H9 (cell line): ENCODE results near the gene FOLR1. TPM values are rescaled to one million over a fixed set of nuclear protein-coding genes. Genes with fewer than 3 reads are reported as not detected.

Experiments
- DNase-seq: peaks from one replicate; pipeline ENCODE4 v3.0.0-alpha.2; 2017
- H2AFZ ChIP-seq: one replicate; pipeline ENCODE4 v1.6.1; 2013; ENCODE audit warnings: mild to moderate bottlenecking, low read length, control low read depth, moderate library complexity
- H2AK5ac ChIP-seq: 2 replicates; pipeline ENCODE4 v1.6.1; 2013; ENCODE audit warnings: low read length, control low read depth, mixed read lengths; ENCODE audit not compliant: insufficient read length
- H2BK120ac ChIP-seq: one replicate; pipeline ENCODE4 v1.6.1; 2013; ENCODE audit warnings: low read depth, mild to moderate bottlenecking, low read length, control low read depth, inconsistent platforms; ENCODE audit not compliant: poor library complexity, severe bottlenecking
- H2BK12ac ChIP-seq: 2 replicates; pipeline ENCODE4 v1.6.1; 2013; ENCODE audit warnings: low read length, control low read depth, mixed read lengths, low read depth; ENCODE audit not compliant: insufficient read length
- H2BK15ac ChIP-seq: 2 replicates; pipeline ENCODE4 v1.6.1; 2013; ENCODE audit warnings: low read depth, low read length, control low read depth
- H2BK20ac ChIP-seq: one replicate; pipeline ENCODE4 v1.6.1; 2013; ENCODE audit warnings: low read depth, mild to moderate bottlenecking, low read length, control low read depth, inconsistent platforms; ENCODE audit not compliant: poor library complexity, severe bottlenecking
- H2BK5ac ChIP-seq: 2 replicates; pipeline ENCODE4 v1.6.1; 2013; ENCODE audit warnings: low read length, control low read depth, mixed read lengths; ENCODE audit not compliant: insufficient read length
- H3K14ac ChIP-seq: 2 replicates; pipeline ENCODE4 v1.6.1; 2013; ENCODE audit warnings: low read length, control low read depth; ENCODE audit not compliant: insufficient read depth
- H3K18ac ChIP-seq: 2 replicates; pipeline ENCODE4 v1.6.1; 2013; ENCODE audit warnings: low read depth, mild to moderate bottlenecking, mixed read lengths, low read length, control low read depth; ENCODE audit not compliant: insufficient read length
- H3K23ac ChIP-seq: 2 replicates; pipeline ENCODE4 v1.6.1; 2013; ENCODE audit warnings: low read length, control low read depth, mixed read lengths, low read depth; ENCODE audit not compliant: insufficient read length
- H3K23me2 ChIP-seq: 2 replicates; pipeline ENCODE4 v1.6.1; 2013; ENCODE audit warnings: low read depth, mild to moderate bottlenecking, mixed read lengths, low read length, control low read depth; ENCODE audit not compliant: insufficient read length, poor library complexity, severe bottlenecking
- H3K27ac ChIP-seq: 2 replicates; pipeline ENCODE4 v1.5.1; 2013; ENCODE audit warnings: low read length, control low read depth, mixed read lengths, low read depth; ENCODE audit not compliant: insufficient read length
- H3K27me3 ChIP-seq: 2 replicates; pipeline ENCODE4 v1.6.1; 2013; ENCODE audit warnings: low read length, control low read depth, inconsistent platforms; ENCODE audit not compliant: insufficient read depth
- H3K4ac ChIP-seq: 2 replicates; pipeline ENCODE4 v1.6.1; 2013; ENCODE audit warnings: low read depth, mild to moderate bottlenecking, control low read depth, inconsistent platforms, low read length, moderate library complexity
- H3K4me1 ChIP-seq: 2 replicates; pipeline ENCODE4 v1.6.1; 2013; ENCODE audit warnings: low read length, control low read depth, inconsistent platforms; ENCODE audit not compliant: insufficient read depth
- H3K4me2 ChIP-seq: 2 replicates; pipeline ENCODE4 v1.6.1; 2013; ENCODE audit warnings: low read length, control low read depth, mixed read lengths; ENCODE audit not compliant: insufficient read length, insufficient read depth
- H3K56ac ChIP-seq: 2 replicates; pipeline ENCODE4 v1.6.1; 2013; ENCODE audit warnings: low read depth, mild to moderate bottlenecking, mixed read lengths, low read length, control low read depth; ENCODE audit not compliant: insufficient read length
- H3K79me1 ChIP-seq: 2 replicates; pipeline ENCODE4 v1.6.1; 2013; ENCODE audit warnings: low read depth, mild to moderate bottlenecking, moderate library complexity, low read length, control low read depth, inconsistent platforms; ENCODE audit not compliant: insufficient read depth, poor library complexity, severe bottlenecking
- H3K79me2 ChIP-seq: 2 replicates; pipeline ENCODE4 v1.6.1; 2013; ENCODE audit warnings: low read length, control low read depth, inconsistent platforms; ENCODE audit not compliant: insufficient read depth
- H3K9ac ChIP-seq: 2 replicates; pipeline ENCODE4 v1.6.1; 2013; ENCODE audit warnings: low read length, control low read depth, mixed read lengths; ENCODE audit not compliant: insufficient read length; ENCODE audit errors: extremely low read depth
- H3K9me3 ChIP-seq: one replicate; pipeline ENCODE4 v1.6.1; 2013; ENCODE audit warnings: low read depth, low read length, inconsistent platforms; ENCODE audit not compliant: control insufficient read depth
- H3T11ph ChIP-seq: one replicate; pipeline ENCODE4 v1.6.1; 2013; ENCODE audit warnings: mild to moderate bottlenecking, low read length, control low read depth, inconsistent platforms
- H4K20me1 ChIP-seq: one replicate; pipeline ENCODE4 v1.6.1; 2013; ENCODE audit not compliant: control insufficient read depth, insufficient read length, insufficient read depth
- H4K5ac ChIP-seq: 2 replicates; pipeline ENCODE4 v1.6.1; 2013; ENCODE audit warnings: low read depth, mild to moderate bottlenecking, mixed read lengths, low read length, control low read depth; ENCODE audit not compliant: insufficient read length
- H4K8ac ChIP-seq: replicated peaks from 2 replicates; pipeline ENCODE4 v1.6.1; 2013; ENCODE audit warnings: low read length, control low read depth, mixed read lengths, low read depth; ENCODE audit not compliant: insufficient read length
- H4K91ac ChIP-seq: 2 replicates; pipeline ENCODE4 v1.6.1; 2013; ENCODE audit warnings: low read depth, mild to moderate bottlenecking, moderate library complexity, mixed read lengths, low read length, control low read depth; ENCODE audit not compliant: insufficient read length
- H3K27ac Mint-ChIP-seq, 3 experiments: 2 replicates in 2 of 3; 3 replicates in 1 of 3; pipeline ENCODE4 v1.8.0; 2020 to 2021; ENCODE audit warnings: mixed read lengths in 3 of 3, mild to moderate bottlenecking in 1 of 3, moderate library complexity in 1 of 3
- H3K27me3 Mint-ChIP-seq: 2 replicates; pipeline ENCODE4 v1.8.0; 2021; ENCODE audit warnings: low read depth, mild to moderate bottlenecking, moderate library complexity, mixed read lengths
- H3K36me3 Mint-ChIP-seq, 3 experiments: 2 replicates in 2 of 3; 3 replicates in 1 of 3; pipeline ENCODE4 v1.8.0; 2020 to 2021; ENCODE audit warnings: low read depth in 3 of 3, mixed read lengths in 3 of 3; ENCODE audit not compliant: insufficient read depth in 1 of 3
- H3K4me1 Mint-ChIP-seq, 2 experiments: 2 replicates each; pipeline ENCODE4 v1.8.0; 2020; ENCODE audit warnings: mixed read lengths in 2 of 2
- H3K4me3 Mint-ChIP-seq, 2 experiments: 2 replicates in 1 of 2; 3 replicates in 1 of 2; pipeline ENCODE4 v1.8.0; 2020 to 2021; ENCODE audit warnings: mild to moderate bottlenecking in 2 of 2, mixed read lengths in 2 of 2, moderate library complexity in 1 of 2
- H3K9me3 Mint-ChIP-seq, 2 experiments: 2 replicates in 1 of 2; 3 replicates in 1 of 2; pipeline ENCODE4 v1.8.0; 2020; ENCODE audit warnings: mild to moderate bottlenecking in 2 of 2, mixed read lengths in 2 of 2, moderate library complexity in 1 of 2
- CTCF ChIP-seq: fragments of 200-600 bp; sonication (generic); conservative IDR thresholded peaks from 3 replicates; pipeline ENCODE4 v1.8.0; 2021; ENCODE audit warnings: antibody characterized with exemption, mild to moderate bottlenecking
- WGBS: extraction: QIAGEN DNeasy Blood & Tissue Kit; methylation state at CpG from one replicate; pipeline ENCODE4 v1.1.7; 2013; ENCODE audit warnings: missing lambda C conversion rate, low lambda C conversion rate, mixed read lengths; ENCODE audit not compliant: insufficient read length; ENCODE audit errors: extremely low coverage; 5-methylcytosine and 5-hydroxymethylcytosine counted together
- total RNA-seq: library from RNA; stranded (reverse); gene quantifications from 2 replicates; pipeline ENCODE4 v1.2.1, GENCODE V29; 2021

FOLR1 gene
- total RNA-seq, 1 experiment from 2014 or later = 0.92 TPM

GRCh38 chr11:72144807-72145565, 47.0 kb upstream of the FOLR1 start:
- Histone ChIP-seq H3K4me2 (no peak overlapping the region), H2AFZ (no peak overlapping the region), H3K23ac (no peak overlapping the region), H4K91ac (no peak overlapping the region), H3T11ph (no peak overlapping the region), H4K20me1 (no peaks in the 10 kb centered on the region), H3K27ac (no peak overlapping the region), H2BK5ac (no peak overlapping the region), H2BK120ac (no peak overlapping the region), H2BK20ac (no peak overlapping the region), H3K9me3 (no peaks in the 10 kb centered on the region), H3K4me1 (no peaks in the 10 kb centered on the region; the same call in none of the 2 replicates), H3K23me2 (no peaks in the 10 kb centered on the region), H3K56ac (no peak overlapping the region), H3K4ac (no peak overlapping the region), H2AK5ac (no peak overlapping the region), H3K18ac (no peak overlapping the region), H2BK12ac (no peak overlapping the region), H2BK15ac (no peak overlapping the region), H3K27me3 (no peaks in the 10 kb centered on the region), H3K79me1 (no peaks in the 10 kb centered on the region), H3K14ac (no peak overlapping the region), H4K5ac (no peak overlapping the region), H4K8ac (no peak overlapping the region), H3K9ac (no peak overlapping the region), H3K79me2 (no peaks in the 10 kb centered on the region)
- no peak for DNase-seq
- Mint-ChIP-seq H3K27me3 (peaks cover 11% of the 10 kb centered on the region), H3K4me1 (peaks cover 3 to 5% of the 10 kb centered on the region in 2 experiments; a peak in 3 of 4 replicates), H3K36me3 (no peaks in the 10 kb centered on the region), H3K27ac (no peak overlapping the region), H3K4me3 (no peak overlapping the region), H3K9me3 (no peaks in the 10 kb centered on the region; a peak in 1 of 5 replicates)
- TF ChIP-seq CTCF = no peak
- WGBS = no CpG with 5 or more reads among the region's 4 CpGs
